Liver (tissue), 9 donors: Measurements from ENCODE around the gene MYH14. TPM values are rescaled to one million over a fixed set of nuclear protein-coding genes. Genes with fewer than 3 reads are reported as not detected.

Experiments
- DNase-seq: peaks from one replicate; pipeline ENCODE4 v3.0.0-alpha.2; 2017; ENCODE audit warnings: low spot score
- H3K27ac ChIP-seq, 2 donors: one replicate each; pipeline ENCODE4 v1.7.0; 2013; ENCODE audit warnings: inconsistent platforms in 2 of 2, low read length in 2 of 2, control low read depth in 1 of 2, low read depth in 1 of 2, mild to moderate bottlenecking in 1 of 2
- H3K27me3 ChIP-seq, 4 donors: one replicate each; pipeline versions ENCODE4 v1.6.1 to v1.7.0; 2013; ENCODE audit warnings: low read length in 3 of 4, inconsistent platforms in 1 of 4, mild to moderate bottlenecking in 1 of 4, moderate library complexity in 1 of 4; ENCODE audit not compliant: control insufficient read depth in 4 of 4, insufficient read depth in 4 of 4
- H3K36me3 ChIP-seq, 4 donors: one replicate each; pipeline versions ENCODE4 v1.6.1 to v1.7.0; 2013; ENCODE audit warnings: low read length in 3 of 4, mild to moderate bottlenecking in 3 of 4, low read depth in 1 of 4, moderate library complexity in 1 of 4; ENCODE audit not compliant: control insufficient read depth in 4 of 4, insufficient read depth in 3 of 4
- H3K4me1 ChIP-seq, 4 donors: one replicate each; pipeline versions ENCODE4 v1.6.1 to v1.7.0; 2013; ENCODE audit warnings: low read length in 3 of 4, mild to moderate bottlenecking in 3 of 4, moderate library complexity in 1 of 4; ENCODE audit not compliant: control insufficient read depth in 4 of 4, insufficient read depth in 4 of 4
- H3K4me3 ChIP-seq, 3 donors: one replicate each; pipeline versions ENCODE4 v1.6.1 to v1.7.0; 2013; ENCODE audit warnings: low read length in 3 of 3, control low read depth in 1 of 3, low read depth in 1 of 3, mild to moderate bottlenecking in 1 of 3
- H3K9ac ChIP-seq, 2 donors: one replicate each; pipeline ENCODE4 v1.7.0; 2013; ENCODE audit warnings: low read length in 2 of 2, mild to moderate bottlenecking in 2 of 2, moderate library complexity in 2 of 2, control low read depth in 1 of 2, low read depth in 1 of 2
- H3K9me3 ChIP-seq, 4 donors: one replicate each; pipeline versions ENCODE4 v1.6.1 to v1.7.0; 2013; ENCODE audit warnings: low read length in 3 of 4; ENCODE audit not compliant: control insufficient read depth in 4 of 4
- ATF3 ChIP-seq: IDR thresholded peaks from 2 replicates; pipeline ENCODE4 v1.6.1; 2016; ENCODE audit warnings: antibody characterized with exemption
- CTCF ChIP-seq: fragments of 150-350 bp; IDR thresholded peaks from 2 replicates; pipeline ENCODE4 v1.5.1; 2017; ENCODE audit warnings: improper control_type of control experiment, low read depth, low read length; ENCODE audit not compliant: missing input control
- EGR1 ChIP-seq, 2 donors: IDR thresholded peaks; 2 replicates each; pipeline ENCODE4 v1.6.1; 2016 to 2018; ENCODE audit warnings: antibody characterized with exemption in 2 of 2, low read depth in 2 of 2
- FOXA1 ChIP-seq: IDR thresholded peaks from 2 replicates; pipeline ENCODE4 v1.6.1; 2016; ENCODE audit warnings: antibody characterized with exemption
- FOXA2 ChIP-seq: IDR thresholded peaks from 2 replicates; pipeline ENCODE4 v1.6.1; 2016; ENCODE audit warnings: antibody characterized with exemption
- GABPA ChIP-seq, 2 donors: IDR thresholded peaks in 1 of 2; conservative IDR thresholded peaks in 1 of 2; 2 replicates each; pipeline ENCODE4 v1.6.1; 2016; ENCODE audit warnings: antibody characterized with exemption in 2 of 2, mild to moderate bottlenecking in 1 of 2, moderate library complexity in 1 of 2
- HNF4A ChIP-seq, 2 donors: conservative IDR thresholded peaks; 2 replicates each; pipeline ENCODE4 v1.6.1; 2016; ENCODE audit warnings: antibody characterized with exemption in 2 of 2, mild to moderate bottlenecking in 2 of 2
- HNF4G ChIP-seq: IDR thresholded peaks from 2 replicates; pipeline ENCODE4 v1.6.1; 2016; ENCODE audit warnings: antibody characterized with exemption
- JUND ChIP-seq, 2 donors: IDR thresholded peaks; 2 replicates each; pipeline ENCODE4 v1.6.1; 2016; ENCODE audit warnings: antibody characterized with exemption in 2 of 2
- MAX ChIP-seq: IDR thresholded peaks from 2 replicates; pipeline ENCODE4 v1.6.1; 2016; ENCODE audit warnings: antibody characterized with exemption
- NR2F2 ChIP-seq: IDR thresholded peaks from 2 replicates; pipeline ENCODE4 v1.6.1; 2016; ENCODE audit warnings: antibody characterized with exemption
- RAD21 ChIP-seq, 2 donors: IDR thresholded peaks; 2 replicates each; pipeline ENCODE4 v1.6.1; 2016; ENCODE audit warnings: antibody characterized with exemption in 2 of 2, mild to moderate bottlenecking in 2 of 2
- RXRA ChIP-seq, 2 donors: IDR thresholded peaks; 2 replicates each; pipeline ENCODE4 v1.6.1; 2017 to 2018; ENCODE audit warnings: antibody characterized with exemption in 2 of 2, mild to moderate bottlenecking in 1 of 2
- SP1 ChIP-seq: IDR thresholded peaks from 2 replicates; pipeline ENCODE4 v1.6.1; 2018; ENCODE audit warnings: antibody characterized with exemption, mild to moderate bottlenecking
- TAF1 ChIP-seq: conservative IDR thresholded peaks from 2 replicates; pipeline ENCODE4 v1.6.1; 2016; ENCODE audit warnings: antibody characterized with exemption, mild to moderate bottlenecking
- YY1 ChIP-seq: IDR thresholded peaks from 2 replicates; pipeline ENCODE4 v1.6.1; 2016; ENCODE audit warnings: antibody characterized with exemption, mild to moderate bottlenecking
- WGBS: extraction: QIAGEN DNeasy Blood & Tissue Kit; methylation state at CpG from one replicate; pipeline ENCODE4 v1.1.7; 2013; 5-methylcytosine and 5-hydroxymethylcytosine counted together
- polyA plus RNA-seq, 2 donors: library from polyadenylated mRNA; stranded (reverse) in 1 of 2; unstranded in 1 of 2; fragments of 200-250 nt in 1 of 2; fragments of >200 nt in 1 of 2; fragmentation: Nextera tagmentation in 1 of 2; extraction: Ambion mirVana in 1 of 2; gene quantifications; one replicate each; pipeline versions ENCODE4 v1.2.1 to v1.2.3, GENCODE V29; 2013 to 2015
- total RNA-seq, 2 donors: library from RNA; depleted of rRNA; stranded (reverse); fragments of >200 nt; gene quantifications; one replicate each; pipeline ENCODE4 v1.2.3, GENCODE V29; 2014
- donor health status: healthy.
- donor health status: healthy.
- donor health status: healthy.
- donor health status: healthy.
- donor health status: healthy.

The MYH14 gene
- total and polyA plus RNA-seq, 4 donors: 12.4 to 37.5 (median 25.5) TPM

GRCh38 chr19:50320051-50320450, 116.6 kb downstream of the MYH14 start:
- no peak overlapping the region for H3K9ac ChIP-seq
- DNase-seq: no peak
- H3K27ac ChIP-seq: no peak overlapping the region
- no peaks in the 10 kb centered on the region for H3K9me3 ChIP-seq
- peaks cover 0 to 1% (median under 1%) of the 10 kb centered on the region in 4 donors for H3K4me1 ChIP-seq
- TF ChIP-seq SP1 (no peak), HNF4G (no peak), GABPA (IDR thresholded peaks at IDR 0.05 in 1 of 2, conservative IDR thresholded peaks at IDR 0.05 in 1 of 2) (no peak), CTCF (no peak), TAF1 (no peak), ATF3 (no peak), FOXA1 (no peak), JUND (IDR thresholded peaks at IDR 0.05) (no peak), RAD21 (IDR thresholded peaks at IDR 0.05) (no peak), YY1 (no peak), EGR1 (IDR thresholded peaks at IDR 0.05; ENCODE audit: low read depth in 2 of 2) (no peak)
- 91% methylated on average over 12 of the region's 12 CpGs for WGBS
- peaks cover 0 to 7% (median 1%) of the 10 kb centered on the region in 4 donors for H3K36me3 ChIP-seq
- no peak overlapping the region for H3K4me3 ChIP-seq
- peaks cover 0 to under 1% (median 0%) of the 10 kb centered on the region in 4 donors for H3K27me3 ChIP-seq

- no peak overlapping the region for H3K27ac ChIP-seq
- peaks cover 4 to 6% (median 5%) of the 10 kb centered on the region in 4 donors for H3K4me1 ChIP-seq
- H3K9ac ChIP-seq: no peak overlapping the region
- 93% methylated on average over 20 of the region's 20 CpGs for WGBS
- no peaks in the 10 kb centered on the region for H3K9me3 ChIP-seq
- no peak for TF ChIP-seq FOXA1
- TF ChIP-seq FOXA2: no peak
- TF ChIP-seq RXRA (IDR thresholded peaks at IDR 0.05): no peak
- no peak for TF ChIP-seq SP1
- TF ChIP-seq YY1: no peak
- no peak for TF ChIP-seq TAF1
- TF ChIP-seq MAX: no peak
- no peak for TF ChIP-seq RAD21 (IDR thresholded peaks at IDR 0.05)
- no peak for TF ChIP-seq GABPA (IDR thresholded peaks at IDR 0.05 in 1 of 2, conservative IDR thresholded peaks at IDR 0.05 in 1 of 2)
- TF ChIP-seq NR2F2: no peak
- no peak for TF ChIP-seq HNF4G
- no peak for TF ChIP-seq CTCF
- TF ChIP-seq EGR1 (IDR thresholded peaks at IDR 0.05; ENCODE audit: low read depth in 2 of 2): no peak
- no peak for TF ChIP-seq HNF4A (conservative IDR thresholded peaks at IDR 0.05)
- no peak for TF ChIP-seq JUND (IDR thresholded peaks at IDR 0.05)
- H3K27me3 ChIP-seq: no peaks in the 10 kb centered on the region
- no peak overlapping the region for H3K4me3 ChIP-seq
- DNase-seq: no peak
- H3K36me3 ChIP-seq: peaks cover 0 to 7% (median 1%) of the 10 kb centered on the region in 4 donors
These were observed 117.2 kb downstream of the MYH14 start for GRCh38 chr19:50320596-50320995.
